ENCODE results near the gene BRDT.

BRDT gene

GRCh38 chr1:91979383-91979782 lies 30.2 kb downstream of the BRDT start:
- Histone ChIP-seq H3K36me3 (ENCODE audit: insufficient read depth) (no peaks in the 10 kb centered on the region), H3K27ac (no peak overlapping the region), H4K20me1 (ENCODE audit: insufficient read depth) (no peaks in the 10 kb centered on the region), H3K4me1 (ENCODE audit: low read depth, poor library complexity, severe bottlenecking) (no peaks in the 10 kb centered on the region), H3K27me3 (ENCODE audit: insufficient read depth, low read depth) (no peaks in the 10 kb centered on the region), H3K79me2 (ENCODE audit: insufficient read depth, low read depth) (no peaks in the 10 kb centered on the region), H3K9ac (no peak overlapping the region), H2AFZ (ENCODE audit: low read depth) (no peak overlapping the region), H3K4me3 (IDR thresholded peaks at IDR 0.05; ENCODE audit: insufficient read depth, low read depth, low read length) (no peak overlapping the region), H3K4me2 (no peak overlapping the region)
- TF ChIP-seq CTCF (conservative IDR thresholded peaks at IDR 0.05; ENCODE audit: low read depth, low read length) = no peak

GRCh38 chr1:91980663-91981062 lies 31.5 kb downstream of the BRDT start:
- Histone ChIP-seq H3K36me3 (ENCODE audit: insufficient read depth) (no peaks in the 10 kb centered on the region), H3K9ac (no peak overlapping the region), H3K27ac (no peak overlapping the region), H3K4me1 (ENCODE audit: low read depth, poor library complexity, severe bottlenecking) (no peaks in the 10 kb centered on the region), H3K4me3 (IDR thresholded peaks at IDR 0.05; ENCODE audit: insufficient read depth, low read depth, low read length) (no peak overlapping the region), H3K4me2 (no peak overlapping the region), H2AFZ (ENCODE audit: low read depth) (no peak overlapping the region), H4K20me1 (ENCODE audit: insufficient read depth) (no peaks in the 10 kb centered on the region), H3K79me2 (ENCODE audit: insufficient read depth, low read depth) (no peaks in the 10 kb centered on the region), H3K27me3 (ENCODE audit: insufficient read depth, low read depth) (no peaks in the 10 kb centered on the region)
- TF ChIP-seq CTCF (conservative IDR thresholded peaks at IDR 0.05; ENCODE audit: low read depth, low read length) = no peak

GRCh38 chr1:91981996-91982609 lies 32.9 kb downstream of the BRDT start:
- Histone ChIP-seq H3K4me2 (no peak overlapping the region), H3K36me3 (ENCODE audit: insufficient read depth) (no peaks in the 10 kb centered on the region), H3K4me1 (ENCODE audit: low read depth, poor library complexity, severe bottlenecking) (no peaks in the 10 kb centered on the region), H3K27me3 (ENCODE audit: insufficient read depth, low read depth) (no peaks in the 10 kb centered on the region), H3K9ac (no peak overlapping the region), H3K27ac (no peak overlapping the region), H2AFZ (ENCODE audit: low read depth) (no peak overlapping the region), H3K79me2 (ENCODE audit: insufficient read depth, low read depth) (no peaks in the 10 kb centered on the region), H3K4me3 (IDR thresholded peaks at IDR 0.05; ENCODE audit: insufficient read depth, low read depth, low read length) (no peak overlapping the region), H4K20me1 (ENCODE audit: insufficient read depth) (no peaks in the 10 kb centered on the region)
- no peak for TF ChIP-seq CTCF (conservative IDR thresholded peaks at IDR 0.05; ENCODE audit: low read depth, low read length)

- Histone ChIP-seq H3K4me3 (IDR thresholded peaks at IDR 0.05; ENCODE audit: insufficient read depth, low read depth, low read length) (no peak overlapping the region), H4K20me1 (ENCODE audit: insufficient read depth) (no peaks in the 10 kb centered on the region), H3K27ac (no peak overlapping the region), H3K9ac (no peak overlapping the region), H3K4me1 (ENCODE audit: low read depth, poor library complexity, severe bottlenecking) (no peaks in the 10 kb centered on the region), H3K36me3 (ENCODE audit: insufficient read depth) (no peaks in the 10 kb centered on the region), H3K4me2 (no peak overlapping the region), H3K27me3 (ENCODE audit: insufficient read depth, low read depth) (no peaks in the 10 kb centered on the region), H3K79me2 (ENCODE audit: insufficient read depth, low read depth) (no peaks in the 10 kb centered on the region), H2AFZ (ENCODE audit: low read depth) (no peak overlapping the region)
- TF ChIP-seq CTCF (conservative IDR thresholded peaks at IDR 0.05; ENCODE audit: low read depth, low read length) = no peak
Measured at GRCh38 chr1:91993256-91993655, 44.1 kb downstream of the BRDT start.

Data from KMS-11 (cell line).